Stomach smooth muscle (tissue), 2 donors: Measurements from ENCODE around the gene OR51A7.

Source experiments
- H3K27ac ChIP-seq: one replicate; pipeline ENCODE4 v1.7.0; 2013; ENCODE audit warnings: mild to moderate bottlenecking, low read length, inconsistent platforms
- H3K27me3 ChIP-seq, 2 donors: one replicate each; pipeline ENCODE4 v1.7.0; 2013; ENCODE audit warnings: low read length in 2 of 2; ENCODE audit not compliant: insufficient read depth in 2 of 2, control insufficient read depth in 1 of 2
- H3K36me3 ChIP-seq, 2 donors: one replicate each; pipeline ENCODE4 v1.7.0; 2013; ENCODE audit warnings: low read length in 2 of 2; ENCODE audit not compliant: control insufficient read depth in 2 of 2, insufficient read depth in 2 of 2
- H3K4me1 ChIP-seq: one replicate; pipeline ENCODE4 v1.7.0; 2013; ENCODE audit warnings: low read length; ENCODE audit not compliant: control insufficient read depth, insufficient read depth
- H3K4me3 ChIP-seq, 2 donors: one replicate each; pipeline ENCODE4 v1.7.0; 2013; ENCODE audit warnings: low read length in 2 of 2
- H3K9ac ChIP-seq, 2 donors: one replicate each; pipeline ENCODE4 v1.7.0; 2013; ENCODE audit warnings: low read length in 2 of 2, mild to moderate bottlenecking in 1 of 2
- H3K9me3 ChIP-seq, 2 donors: one replicate each; pipeline ENCODE4 v1.7.0; 2013; ENCODE audit warnings: low read length in 2 of 2; ENCODE audit not compliant: control insufficient read depth in 2 of 2
- donor health status: healthy.
- donor health status: Pancreatic carcinoma.

OR51A7 gene

GRCh38 chr11:4887591-4887990 is 16.0 kb upstream of the OR51A7 start:
- no peak overlapping the region for H3K4me3 ChIP-seq
- H3K27me3 ChIP-seq: no peaks in the 10 kb centered on the region
- no peaks in the 10 kb centered on the region for H3K9me3 ChIP-seq
- no peaks in the 10 kb centered on the region for H3K4me1 ChIP-seq
- no peak overlapping the region for H3K27ac ChIP-seq
- no peaks in the 10 kb centered on the region for H3K36me3 ChIP-seq
- H3K9ac ChIP-seq: no peak overlapping the region

GRCh38 chr11:4890279-4890678 is 13.3 kb upstream of the OR51A7 start:
- Histone ChIP-seq H3K4me1 (no peaks in the 10 kb centered on the region), H3K36me3 (no peaks in the 10 kb centered on the region)

GRCh38 chr11:4891996-4892640 is 11.5 kb upstream of the OR51A7 start:
- H3K36me3 ChIP-seq: no peaks in the 10 kb centered on the region
- H3K9ac ChIP-seq: no peak overlapping the region
- no peaks in the 10 kb centered on the region for H3K4me1 ChIP-seq
- H3K27ac ChIP-seq: no peak overlapping the region
- no peaks in the 10 kb centered on the region for H3K27me3 ChIP-seq
- no peak overlapping the region for H3K4me3 ChIP-seq
- H3K9me3 ChIP-seq: no peaks in the 10 kb centered on the region

More at GRCh38 chr11:4890279-4890678, 13.3 kb upstream of the OR51A7 start:
- Histone ChIP-seq H3K9me3 (no peaks in the 10 kb centered on the region), H3K9ac (no peak overlapping the region), H3K27me3 (no peaks in the 10 kb centered on the region), H3K4me3 (no peak overlapping the region), H3K27ac (no peak overlapping the region)

- no peak overlapping the region for H3K4me3 ChIP-seq
- no peak overlapping the region for H3K9ac ChIP-seq
- no peaks in the 10 kb centered on the region for H3K9me3 ChIP-seq
- no peaks in the 10 kb centered on the region for H3K36me3 ChIP-seq
- H3K4me1 ChIP-seq: no peaks in the 10 kb centered on the region
- H3K27ac ChIP-seq: no peak overlapping the region
- H3K27me3 ChIP-seq: no peaks in the 10 kb centered on the region
Observed at GRCh38 chr11:4916581-4916980, 13.0 kb downstream of the OR51A7 start.

- no peak within 1 kb of the TSS for H3K27ac ChIP-seq
- H3K27me3 ChIP-seq: no peaks in the 10 kb centered on the region
- H3K9me3 ChIP-seq: no peaks in the 10 kb centered on the region
- no peak within 1 kb of the TSS for H3K4me3 ChIP-seq
- no peaks in the 10 kb centered on the region for H3K36me3 ChIP-seq
- H3K4me1 ChIP-seq: no peaks in the 10 kb centered on the region
- no peak within 1 kb of the TSS for H3K9ac ChIP-seq
Observed at GRCh38 chr11:4919250-4919649, 15.7 kb downstream of the OR51A7 start, which contains the start of gene OR51G2. OR51G2 (minus strand) TSS chr11:4919350; CDS start chr11:4915663, 3,687 bp downstream.

GRCh38 chr11:4921796-4922195 is 18.2 kb downstream of the OR51A7 start:
- Histone ChIP-seq H3K27ac (no peak overlapping the region), H3K27me3 (no peaks in the 10 kb centered on the region), H3K36me3 (no peaks in the 10 kb centered on the region), H3K9ac (no peak overlapping the region), H3K4me3 (no peak overlapping the region), H3K9me3 (no peaks in the 10 kb centered on the region), H3K4me1 (no peaks in the 10 kb centered on the region)

- Histone ChIP-seq H3K4me1 (no peaks in the 10 kb centered on the region), H3K9ac (no peak overlapping the region), H3K9me3 (no peaks in the 10 kb centered on the region), H3K27me3 (no peaks in the 10 kb centered on the region), H3K27ac (no peak overlapping the region), H3K4me3 (no peak overlapping the region), H3K36me3 (no peaks in the 10 kb centered on the region)
Observed at GRCh38 chr11:4922304-4922703, 18.7 kb downstream of the OR51A7 start.

- H3K36me3 ChIP-seq: no peaks in the 10 kb centered on the region
- no peaks in the 10 kb centered on the region for H3K9me3 ChIP-seq
- no peaks in the 10 kb centered on the region for H3K4me1 ChIP-seq
- no peak within 1 kb of the TSS for H3K27ac ChIP-seq
- no peaks in the 10 kb centered on the region for H3K27me3 ChIP-seq
- no peak within 1 kb of the TSS for H3K9ac ChIP-seq
- no peak within 1 kb of the TSS for H3K4me3 ChIP-seq
Observed at GRCh38 chr11:4924239-4924638, 20.7 kb downstream of the OR51A7 start, which contains the start of gene OR51G1. OR51G1 (minus strand) TSS chr11:4924339; CDS start chr11:4924339, 0 bp downstream.

GRCh38 chr11:4926608-4927007 is 23.0 kb downstream of the OR51A7 start:
- Histone ChIP-seq H3K9ac (no peak overlapping the region), H3K4me1 (no peaks in the 10 kb centered on the region), H3K27ac (no peak overlapping the region), H3K36me3 (no peaks in the 10 kb centered on the region), H3K4me3 (no peak overlapping the region), H3K9me3 (no peaks in the 10 kb centered on the region), H3K27me3 (no peaks in the 10 kb centered on the region)

- no peak overlapping the region for H3K4me3 ChIP-seq
- H3K27ac ChIP-seq: no peak overlapping the region
- no peak overlapping the region for H3K9ac ChIP-seq
- no peaks in the 10 kb centered on the region for H3K9me3 ChIP-seq
- no peaks in the 10 kb centered on the region for H3K27me3 ChIP-seq
- no peaks in the 10 kb centered on the region for H3K36me3 ChIP-seq
- H3K4me1 ChIP-seq: no peaks in the 10 kb centered on the region
Observed at GRCh38 chr11:4932751-4933150, 29.2 kb downstream of the OR51A7 start.

GRCh38 chr11:4936745-4937144 is 33.2 kb downstream of the OR51A7 start:
- H3K27ac ChIP-seq: no peak overlapping the region
- no peaks in the 10 kb centered on the region for H3K9me3 ChIP-seq
- no peak overlapping the region for H3K9ac ChIP-seq
- no peaks in the 10 kb centered on the region for H3K36me3 ChIP-seq
- no peak overlapping the region for H3K4me3 ChIP-seq
- no peaks in the 10 kb centered on the region for H3K4me1 ChIP-seq
- no peaks in the 10 kb centered on the region for H3K27me3 ChIP-seq
